ENCODE measurements around the gene MAP4K5.

Gene MAP4K5

DNA sequence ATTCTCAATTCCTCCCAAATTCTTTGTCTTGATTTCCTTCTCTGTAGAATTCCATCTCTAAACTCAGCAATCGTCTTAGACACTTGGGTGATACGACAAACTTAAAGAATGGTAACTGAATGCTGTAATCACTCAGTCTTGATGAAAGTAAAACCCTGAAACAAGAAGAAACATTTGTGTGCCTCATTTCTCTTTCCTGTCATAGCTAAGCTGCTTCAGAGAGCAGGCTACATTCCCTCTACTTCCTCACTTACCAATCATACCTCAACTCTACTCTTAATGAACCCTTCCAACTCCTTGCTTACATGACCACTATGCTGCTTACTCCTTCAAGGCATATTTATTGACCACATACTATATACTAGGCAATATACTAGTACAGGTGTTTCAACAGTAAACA lies 8.3 kb downstream of the MAP4K5 start:
- Mint-ChIP-seq H3K36me3 (ENCODE audit: low read depth) (peaks cover 42% of the 10 kb centered on the region), H3K9me3 (no peaks in the 10 kb centered on the region)

GRCh38 chr14:50523271-50524041 lies 8.9 kb downstream of the MAP4K5 start:
- H3K9me3 Mint-ChIP-seq, result no peaks in the 10 kb centered on the region
- no peak overlapping the region for H3K4me3 Mint-ChIP-seq
- peak overlapping the region in 1 of 3 experiments; percentile 21 for H3K27ac Mint-ChIP-seq
- H3K27me3 Mint-ChIP-seq (ENCODE audit: low read depth), result no peaks in the 10 kb centered on the region
- H3K36me3 Mint-ChIP-seq (ENCODE audit: low read depth), result peaks cover 45% of the 10 kb centered on the region
- H3K4me1 Mint-ChIP-seq, result peaks cover 25% of the 10 kb centered on the region
- TF ChIP-seq, protein P1, sequence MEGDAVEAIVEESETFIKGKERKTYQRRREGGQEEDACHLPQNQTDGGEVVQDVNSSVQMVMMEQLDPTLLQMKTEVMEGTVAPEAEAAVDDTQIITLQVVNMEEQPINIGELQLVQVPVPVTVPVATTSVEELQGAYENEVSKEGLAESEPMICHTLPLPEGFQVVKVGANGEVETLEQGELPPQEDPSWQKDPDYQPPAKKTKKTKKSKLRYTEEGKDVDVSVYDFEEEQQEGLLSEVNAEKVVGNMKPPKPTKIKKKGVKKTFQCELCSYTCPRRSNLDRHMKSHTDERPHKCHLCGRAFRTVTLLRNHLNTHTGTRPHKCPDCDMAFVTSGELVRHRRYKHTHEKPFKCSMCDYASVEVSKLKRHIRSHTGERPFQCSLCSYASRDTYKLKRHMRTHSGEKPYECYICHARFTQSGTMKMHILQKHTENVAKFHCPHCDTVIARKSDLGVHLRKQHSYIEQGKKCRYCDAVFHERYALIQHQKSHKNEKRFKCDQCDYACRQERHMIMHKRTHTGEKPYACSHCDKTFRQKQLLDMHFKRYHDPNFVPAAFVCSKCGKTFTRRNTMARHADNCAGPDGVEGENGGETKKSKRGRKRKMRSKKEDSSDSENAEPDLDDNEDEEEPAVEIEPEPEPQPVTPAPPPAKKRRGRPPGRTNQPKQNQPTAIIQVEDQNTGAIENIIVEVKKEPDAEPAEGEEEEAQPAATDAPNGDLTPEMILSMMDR (IDR thresholded peaks at IDR 0.05; ENCODE audit: unreplicated experiment in 3 of 3), result no peak

More for the DNA sequence above, 8.3 kb downstream of the MAP4K5 start:
- H3K4me1 Mint-ChIP-seq, result peaks cover 26% of the 10 kb centered on the region
- no peaks in the 10 kb centered on the region for H3K27me3 Mint-ChIP-seq (ENCODE audit: low read depth)
- H3K4me3 Mint-ChIP-seq, result no peak overlapping the region
- peak overlapping the region in 1 of 3 experiments; percentile 21 for H3K27ac Mint-ChIP-seq
- TF ChIP-seq, protein P1 (IDR thresholded peaks at IDR 0.05; ENCODE audit: unreplicated experiment in 3 of 3), result no peak

DNA sequence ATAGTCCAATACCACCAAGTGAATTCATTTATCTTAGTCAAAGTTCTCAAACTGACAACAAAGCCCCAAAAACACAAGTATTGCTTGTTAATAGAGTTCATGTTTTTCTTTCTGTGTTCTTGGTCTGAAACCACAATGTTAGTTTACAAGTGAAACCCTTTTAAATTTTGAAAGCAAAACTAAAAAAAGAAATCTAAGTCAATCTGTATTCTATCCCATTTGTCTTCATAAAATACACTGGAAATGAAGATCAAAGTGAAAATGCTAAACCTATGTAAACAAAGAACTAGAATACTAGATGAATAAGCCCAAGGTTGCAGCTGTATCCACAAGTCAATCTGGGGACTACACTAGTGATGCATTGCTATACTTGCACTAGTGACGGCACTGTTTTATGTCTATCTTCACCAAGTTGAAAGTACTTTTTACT lies 10.4 kb downstream of the MAP4K5 start:
- H3K9me3 Mint-ChIP-seq, result no peaks in the 10 kb centered on the region
- no peaks in the 10 kb centered on the region for H3K27me3 Mint-ChIP-seq (ENCODE audit: low read depth)
- peaks cover 41% of the 10 kb centered on the region for H3K36me3 Mint-ChIP-seq (ENCODE audit: low read depth)
- H3K27ac Mint-ChIP-seq, result no peak overlapping the region
- peaks cover 20% of the 10 kb centered on the region for H3K4me1 Mint-ChIP-seq
- TF ChIP-seq, protein P1 (IDR thresholded peaks at IDR 0.05; ENCODE audit: unreplicated experiment in 3 of 3), result no peak
- no peak overlapping the region for H3K4me3 Mint-ChIP-seq

- H3K27ac Mint-ChIP-seq, result no peak overlapping the region
- TF ChIP-seq, protein P1 (IDR thresholded peaks at IDR 0.05; ENCODE audit: unreplicated experiment in 3 of 3), result no peak
- peaks cover 36% of the 10 kb centered on the region for H3K36me3 Mint-ChIP-seq (ENCODE audit: low read depth)
- H3K27me3 Mint-ChIP-seq (ENCODE audit: low read depth), result no peaks in the 10 kb centered on the region
- H3K9me3 Mint-ChIP-seq, result no peaks in the 10 kb centered on the region
- H3K4me1 Mint-ChIP-seq, result peaks cover 15% of the 10 kb centered on the region
- no peak overlapping the region for H3K4me3 Mint-ChIP-seq
Observed at GRCh38 chr14:50520947-50521815, 11.2 kb downstream of the MAP4K5 start.

DNA sequence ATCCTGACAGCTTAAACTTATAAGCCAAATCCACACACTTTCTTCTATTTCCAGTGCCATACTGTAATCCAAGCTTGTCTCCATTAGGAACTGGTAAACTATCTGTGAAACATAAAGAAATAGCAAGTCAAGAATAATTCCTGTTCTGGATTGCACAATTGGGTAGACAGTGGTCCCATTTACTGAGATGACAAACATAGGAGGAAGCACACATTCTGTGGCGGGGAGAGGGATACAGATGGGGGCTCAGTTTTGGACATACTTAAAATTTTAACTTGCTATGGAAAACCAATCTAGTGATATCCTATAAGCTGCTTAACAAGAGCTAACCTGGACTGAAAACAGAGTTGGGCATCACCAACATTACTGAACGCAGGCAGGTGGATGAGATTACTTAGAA lies 16.3 kb downstream of the MAP4K5 start:
- Mint-ChIP-seq H3K4me3 (no peak overlapping the region), H3K27me3 (ENCODE audit: low read depth) (no peaks in the 10 kb centered on the region), H3K4me1 (no peaks in the 10 kb centered on the region), H3K27ac (no peak overlapping the region), H3K9me3 (no peaks in the 10 kb centered on the region), H3K36me3 (ENCODE audit: low read depth) (peaks cover 6% of the 10 kb centered on the region)
- TF ChIP-seq, protein P1 (IDR thresholded peaks at IDR 0.05; ENCODE audit: unreplicated experiment in 3 of 3), result no peak

All from nephron (organoid).